ENCODE data around the gene GSG1L.
"Not testable (repeated sequence)": the region's sequence is repeated elsewhere in the genome, so short reads cannot be mapped to it uniquely, and the experiment has no call there.

GSG1L gene

DNA sequence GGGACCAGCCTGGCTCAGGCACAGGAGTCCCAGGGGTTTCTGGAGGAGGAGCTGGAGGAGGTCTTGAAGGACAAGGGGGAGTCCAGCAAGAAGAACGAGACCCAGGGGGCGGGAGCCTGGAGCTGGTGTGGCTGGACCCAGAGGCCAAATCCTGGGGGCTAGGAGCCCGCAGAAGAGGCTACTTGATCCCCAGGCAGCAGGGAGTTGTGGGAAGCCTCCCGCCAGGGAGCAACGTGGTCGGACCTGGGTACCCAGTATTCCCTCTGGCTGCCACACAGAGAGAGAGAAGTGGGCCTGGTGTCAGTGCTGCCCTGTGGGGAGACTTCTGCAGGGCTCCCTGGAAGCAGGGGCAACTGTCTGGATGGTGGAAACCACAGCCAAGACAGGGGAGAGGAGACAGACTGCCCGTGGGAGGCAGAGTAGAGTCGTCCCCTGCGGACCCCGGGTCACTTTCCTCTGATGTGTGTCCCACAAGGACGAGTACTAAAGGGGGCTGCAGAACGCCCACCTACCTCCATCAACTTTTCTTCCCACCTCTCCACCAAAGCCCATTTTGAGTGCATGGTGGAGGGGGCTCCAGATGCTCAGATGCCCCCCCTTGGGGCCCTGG lies 160.4 kb downstream of the GSG1L start:
- DNase-seq (ENCODE audit: low spot score): no peak

- DNase-seq (ENCODE audit: low spot score): no peak
These were observed 161.0 kb downstream of the GSG1L start for GRCh38 chr16:27902551-27902950.

DNA sequence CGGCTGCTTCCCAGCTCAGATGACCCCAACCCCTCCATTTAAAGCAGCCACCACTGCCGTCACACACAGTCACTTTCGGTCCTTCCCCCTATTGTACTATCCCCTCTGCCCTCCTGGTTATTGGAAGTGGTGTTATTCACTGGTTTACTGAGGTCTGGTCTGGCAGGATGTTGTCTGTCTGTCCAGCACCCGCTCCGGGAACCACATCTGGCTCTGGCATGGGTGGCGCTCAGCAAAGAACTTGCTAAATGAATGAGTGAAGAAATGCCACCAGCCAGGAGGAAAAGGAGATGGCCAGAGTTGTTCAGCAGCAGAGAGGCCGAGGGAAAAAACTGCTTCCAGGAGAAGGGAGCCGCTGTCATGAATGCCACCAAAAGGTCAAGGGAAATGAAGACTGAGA lies 161.6 kb downstream of the GSG1L start:
- DNase-seq (ENCODE audit: low spot score): no peak

GRCh38 chr16:27899736-27900135 lies 163.8 kb downstream of the GSG1L start:
- DNase-seq (ENCODE audit: low spot score): no peak

DNA sequence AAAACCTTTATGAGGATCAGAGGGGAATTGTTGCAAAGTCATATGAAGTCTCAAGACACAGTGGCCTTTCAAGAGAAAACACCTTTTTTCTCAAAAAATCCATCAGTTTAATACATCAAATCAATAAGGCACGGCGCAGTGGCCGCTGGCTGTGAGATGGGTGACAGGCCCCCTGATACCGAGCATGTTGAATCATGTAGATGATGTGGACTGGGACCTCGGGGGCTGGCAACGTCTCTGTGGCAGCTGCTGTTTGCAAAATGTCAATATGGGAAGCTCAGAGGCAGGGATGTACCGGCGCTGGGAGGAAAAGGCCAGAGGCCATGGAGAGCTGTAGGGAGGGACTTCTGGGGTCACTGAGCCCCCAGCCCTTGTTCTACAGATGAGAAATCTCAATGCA lies 169.1 kb downstream of the GSG1L start:
- no peak for DNase-seq (ENCODE audit: low spot score)

DNA sequence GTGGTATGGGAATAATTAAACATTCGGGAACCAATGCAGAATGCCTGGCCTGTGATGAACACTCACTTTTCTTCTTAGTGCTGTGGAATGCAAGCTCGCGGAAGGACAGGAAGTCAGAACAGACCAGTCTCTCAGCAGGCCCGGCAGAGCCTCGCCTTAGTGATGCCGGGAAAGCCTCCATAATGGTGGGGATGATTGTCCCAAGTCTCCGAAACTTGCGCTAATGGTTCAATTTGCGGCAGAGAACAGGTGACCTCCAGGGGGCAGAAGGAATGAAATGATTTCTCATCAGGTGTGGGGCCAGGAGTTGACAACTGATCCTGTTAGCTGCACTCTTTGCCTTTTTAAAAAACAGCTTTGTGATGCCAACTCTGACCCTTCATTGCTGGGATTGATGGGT lies 170.6 kb downstream of the GSG1L start:
- no peak for DNase-seq (ENCODE audit: low spot score)

DNA sequence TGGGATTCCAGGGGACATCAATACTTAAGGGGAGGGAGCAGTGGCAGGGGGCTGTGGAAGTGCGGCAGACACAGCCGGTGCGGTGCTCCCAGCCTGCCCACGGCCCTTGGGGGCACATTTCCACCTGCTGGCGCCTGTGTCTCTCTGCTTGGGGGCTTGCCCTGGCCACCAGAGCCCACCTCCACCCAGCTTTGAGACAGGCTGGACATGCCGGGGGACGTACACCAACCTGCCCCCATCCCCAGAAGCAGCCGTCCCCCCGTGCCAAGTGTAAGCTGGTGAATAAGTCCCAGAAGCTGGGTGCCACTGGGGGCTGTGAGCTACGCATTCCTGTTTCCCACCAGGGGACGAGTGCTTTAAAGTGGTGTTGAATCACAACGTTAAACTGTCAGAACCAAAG lies 172.6 kb downstream of the GSG1L start:
- no peak for DNase-seq (ENCODE audit: low spot score)

DNA sequence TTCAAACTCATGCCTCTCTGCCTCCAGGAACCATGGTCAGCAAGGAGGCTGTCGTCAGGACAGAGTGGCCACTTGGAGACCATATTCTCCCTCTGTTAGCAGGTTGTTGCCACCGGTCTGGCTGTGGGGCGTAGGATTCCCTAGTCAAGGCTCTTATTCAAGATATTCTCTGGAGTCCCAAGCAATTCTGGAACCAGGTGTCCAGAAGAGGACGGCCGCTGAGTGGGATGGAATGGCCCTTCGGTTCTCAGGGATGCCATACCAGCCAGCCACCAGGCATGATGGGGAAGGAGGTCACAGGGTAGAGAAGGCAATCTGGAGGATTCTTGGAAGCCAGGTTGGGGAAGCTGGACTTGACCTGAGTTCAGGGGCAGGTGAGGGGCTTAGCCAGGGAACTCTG lies 173.5 kb downstream of the GSG1L start:
- no peak for DNase-seq (ENCODE audit: low spot score)

DNA sequence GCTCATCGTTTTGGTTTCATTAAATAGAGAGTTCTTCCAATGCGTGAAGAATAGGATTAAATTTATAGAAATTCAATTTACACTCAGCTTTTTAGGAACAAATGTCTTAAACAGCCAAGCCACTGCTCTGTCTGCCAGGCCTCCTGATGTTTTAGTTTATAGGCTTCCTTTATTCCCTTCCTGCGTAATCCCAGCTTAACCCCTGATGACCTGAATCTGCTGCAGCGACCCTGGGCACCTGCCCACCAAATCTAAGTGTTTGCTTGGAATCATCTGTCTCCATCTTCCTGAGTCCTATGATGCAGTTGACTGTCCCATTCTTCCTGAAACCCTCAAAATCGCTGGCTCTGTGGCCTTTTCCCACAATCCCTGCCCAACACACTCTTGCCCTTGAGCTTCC lies 179.9 kb downstream of the GSG1L start:
- no peak for DNase-seq (ENCODE audit: low spot score)

GRCh38 chr16:27880287-27880686 lies 183.2 kb downstream of the GSG1L start:
- DNase-seq (ENCODE audit: low spot score): no peak

- DNase-seq (ENCODE audit: low spot score): no peak
These were observed 183.8 kb downstream of the GSG1L start for GRCh38 chr16:27879601-27880247.

DNA sequence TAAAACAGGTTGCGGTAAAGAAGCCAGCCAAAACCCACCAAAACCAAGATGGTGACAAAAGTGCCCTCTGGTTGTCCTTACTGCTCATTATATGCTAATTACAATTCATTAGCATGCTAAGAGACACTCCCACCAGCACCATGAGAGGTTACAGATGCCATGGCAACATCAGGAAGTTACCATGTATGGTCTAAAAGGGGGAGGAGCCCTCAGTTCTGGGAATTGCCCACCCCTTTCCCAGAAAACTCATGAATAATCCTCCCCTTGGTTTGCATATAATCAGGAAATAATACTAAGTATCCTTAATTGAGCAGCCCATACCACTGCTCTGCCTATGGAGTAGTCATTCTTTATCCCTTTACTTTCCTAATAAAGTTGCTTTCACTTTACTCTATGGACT lies 190.9 kb downstream of the GSG1L start:
- DNase-seq (ENCODE audit: low spot score): not testable (repeated sequence)

GRCh38 chr16:27870116-27870798 lies 193.3 kb downstream of the GSG1L start:
- no peak for DNase-seq (ENCODE audit: low spot score)

DNA sequence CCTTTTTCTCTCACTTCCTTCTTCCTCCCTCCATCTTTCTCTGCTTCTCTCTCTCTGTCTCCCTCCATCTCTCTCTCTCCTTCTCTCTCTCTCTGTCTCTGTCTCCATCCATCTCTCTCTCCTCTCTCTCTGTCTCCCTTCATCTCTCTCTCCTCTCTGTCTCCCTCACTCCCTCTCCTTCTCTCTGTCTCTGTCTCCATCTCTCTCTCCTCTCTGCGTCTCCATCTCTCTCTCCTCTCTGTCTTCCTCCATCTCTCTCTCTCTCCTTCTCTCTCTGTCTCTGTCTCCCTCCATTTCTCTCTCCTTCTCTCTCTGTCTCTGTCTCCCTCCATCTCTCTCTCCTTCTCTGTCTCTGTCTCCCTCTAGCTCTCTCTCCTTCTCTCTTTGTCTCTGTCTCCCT lies 194.1 kb downstream of the GSG1L start:
- no peak for DNase-seq (ENCODE audit: low spot score)

GRCh38 chr16:27868180-27868579 lies 195.3 kb downstream of the GSG1L start:
- DNase-seq (ENCODE audit: low spot score): no peak

GRCh38 chr16:27867122-27868110 lies 196.1 kb downstream of the GSG1L start:
- peak; percentile 74 for DNase-seq (ENCODE audit: low spot score)

GRCh38 chr16:27863377-27863776 lies 200.1 kb downstream of the GSG1L start:
- no peak for DNase-seq (ENCODE audit: low spot score)

- DNase-seq (ENCODE audit: low spot score): no peak
These were observed 200.6 kb downstream of the GSG1L start for GRCh38 chr16:27862953-27863352.

DNA sequence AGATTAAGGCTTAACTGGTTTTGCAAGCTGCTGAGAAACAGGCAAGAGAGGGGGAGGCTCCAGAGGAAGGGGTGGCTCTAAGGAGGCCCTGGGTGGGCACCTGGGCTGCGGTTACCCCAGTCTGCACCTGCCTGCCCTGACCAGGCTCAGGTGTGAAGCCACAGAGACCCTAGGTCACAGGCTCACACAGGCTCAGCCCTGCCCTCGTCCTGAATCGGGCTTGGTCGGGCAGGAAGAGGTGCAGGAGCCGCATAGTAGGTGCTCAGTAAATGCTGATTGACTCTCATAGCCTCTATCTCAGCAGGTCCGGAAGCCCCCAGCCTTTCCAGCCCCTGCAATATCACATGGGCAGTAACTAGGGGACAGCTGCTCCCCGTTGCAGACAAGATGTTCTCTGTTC lies 203.4 kb downstream of the GSG1L start:
- DNase-seq (ENCODE audit: low spot score): no peak

DNA sequence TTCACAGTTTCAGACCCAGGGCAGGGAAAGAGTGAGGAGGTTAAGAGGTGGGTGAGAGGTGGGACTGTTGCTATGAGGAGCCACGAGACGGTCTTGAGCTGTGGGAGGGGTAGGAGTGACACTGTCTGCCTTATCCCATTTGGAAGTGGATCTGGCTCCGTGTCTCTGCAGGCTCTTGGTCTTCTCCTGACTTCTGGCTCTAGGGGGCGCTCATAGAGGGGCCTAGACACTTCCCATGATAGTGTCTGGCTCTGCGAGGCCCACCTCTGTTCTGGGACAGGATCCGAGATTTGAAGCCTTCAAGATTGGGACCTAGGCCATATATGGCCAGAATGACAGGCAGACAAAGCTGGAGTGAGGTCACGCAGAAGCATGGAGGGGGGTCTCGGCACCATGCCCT lies 204.5 kb downstream of the GSG1L start:
- DNase-seq (ENCODE audit: low spot score): no peak

DNA sequence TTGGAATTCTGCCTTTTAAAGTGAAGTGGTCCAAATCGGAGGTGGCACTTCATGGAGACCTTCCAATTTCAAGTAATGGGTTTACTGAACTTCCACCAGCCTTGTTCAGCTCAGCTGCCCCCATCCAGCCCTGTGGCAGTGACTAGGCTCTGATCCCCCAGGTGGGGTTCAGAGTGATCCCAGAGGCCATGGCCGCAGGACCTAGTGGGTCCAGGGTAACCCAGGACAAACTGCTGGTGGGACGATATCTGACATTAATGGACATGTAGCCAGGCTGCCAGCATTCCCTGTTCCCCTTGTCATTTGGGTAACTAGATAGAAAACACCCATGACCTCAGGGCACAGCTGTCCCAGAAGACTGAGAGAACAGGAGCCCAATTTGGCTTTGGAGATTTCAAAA lies 209.9 kb downstream of the GSG1L start:
- no peak for DNase-seq (ENCODE audit: low spot score)

GRCh38 chr16:27853101-27853500 lies 210.4 kb downstream of the GSG1L start:
- no peak for DNase-seq (ENCODE audit: low spot score)
